Neuronal stem cell (in vitro differentiated cells): ENCODE measurements around the gene PTPN21.

Experiments
- DNase-seq: peaks from one replicate; pipeline ENCODE4 v3.0.0-alpha.2; 2013; ENCODE audit warnings: low spot score
- H2AFZ ChIP-seq: one replicate; pipeline ENCODE4 v1.6.1; 2013; ENCODE audit warnings: mild to moderate bottlenecking, low read length, inconsistent platforms
- H2AK5ac ChIP-seq: 2 replicates; pipeline ENCODE4 v1.6.1; 2013; ENCODE audit warnings: low read depth, mild to moderate bottlenecking, inconsistent platforms, low read length, moderate library complexity, mixed read lengths
- H2BK120ac ChIP-seq: 2 replicates; pipeline ENCODE4 v1.6.1; 2013; ENCODE audit warnings: low read depth, mild to moderate bottlenecking, inconsistent platforms, low read length, moderate library complexity, mixed read lengths
- H2BK12ac ChIP-seq: one replicate; pipeline ENCODE4 v1.6.1; 2013; ENCODE audit warnings: low read length, inconsistent platforms
- H2BK15ac ChIP-seq: 2 replicates; pipeline ENCODE4 v1.6.1; 2013; ENCODE audit warnings: mild to moderate bottlenecking, low read length, inconsistent platforms, mixed read lengths
- H2BK5ac ChIP-seq: one replicate; pipeline ENCODE4 v1.6.1; 2013; ENCODE audit warnings: inconsistent platforms, mild to moderate bottlenecking, low read length, moderate library complexity
- H3K14ac ChIP-seq: one replicate; pipeline ENCODE4 v1.6.1; 2013; ENCODE audit warnings: low read length, inconsistent platforms
- H3K18ac ChIP-seq: 2 replicates; pipeline ENCODE4 v1.6.1; 2013; ENCODE audit warnings: low read length, inconsistent platforms
- H3K23ac ChIP-seq: 2 replicates; pipeline ENCODE4 v1.6.1; 2013; ENCODE audit warnings: low read depth, mild to moderate bottlenecking, mixed read lengths, low read length, inconsistent platforms; ENCODE audit not compliant: poor library complexity
- H3K27ac ChIP-seq: replicated peaks from 3 replicates; pipeline ENCODE4 v1.5.1; 2013; ENCODE audit warnings: low read length, inconsistent platforms
- H3K27me3 ChIP-seq, 3 experiments: 2 replicates each; pipeline ENCODE4 v1.6.1; 2013; ENCODE audit warnings: low read length in 3 of 3, mild to moderate bottlenecking in 2 of 3, inconsistent platforms in 1 of 3, low read depth in 1 of 3, mixed read lengths in 1 of 3, moderate library complexity in 1 of 3; ENCODE audit not compliant: control insufficient read depth in 3 of 3, insufficient read depth in 3 of 3
- H3K36me3 ChIP-seq, 2 donors: replicated peaks in 1 of 2; 2 replicates each; pipeline ENCODE4 v1.6.1; 2013; ENCODE audit warnings: low read length in 2 of 2; ENCODE audit not compliant: control insufficient read depth in 2 of 2, insufficient read depth in 2 of 2
- H3K4ac ChIP-seq: 2 replicates; pipeline ENCODE4 v1.6.1; 2013; ENCODE audit warnings: inconsistent platforms, mild to moderate bottlenecking, low read length, moderate library complexity
- H3K4me1 ChIP-seq, 2 donors: 1 replicate in 1 of 2; 2 replicates in 1 of 2; pipeline ENCODE4 v1.6.1; 2013; ENCODE audit warnings: low read length in 2 of 2, low read depth in 1 of 2; ENCODE audit not compliant: control insufficient read depth in 2 of 2, insufficient read depth in 1 of 2
- H3K4me2 ChIP-seq: one replicate; pipeline ENCODE4 v1.6.1; 2013; ENCODE audit warnings: mild to moderate bottlenecking, low read length, inconsistent platforms; ENCODE audit not compliant: insufficient read depth, poor library complexity, severe bottlenecking
- H3K4me3 ChIP-seq, 2 donors: 2 replicates each; pipeline ENCODE4 v1.5.1; 2013; ENCODE audit warnings: low read length in 2 of 2, mild to moderate bottlenecking in 2 of 2, inconsistent platforms in 1 of 2, moderate library complexity in 1 of 2
- H3K79me1 ChIP-seq: one replicate; pipeline ENCODE4 v1.6.1; 2013; ENCODE audit warnings: low read depth, mild to moderate bottlenecking, inconsistent platforms, low read length, moderate library complexity
- H3K9ac ChIP-seq: one replicate; pipeline ENCODE4 v1.6.1; 2013; ENCODE audit warnings: mild to moderate bottlenecking, low read depth, low read length, inconsistent platforms; ENCODE audit not compliant: poor library complexity
- H3K9me3 ChIP-seq, 2 donors: replicated peaks in 1 of 2; 2 replicates each; pipeline versions ENCODE3 to v1.6.1; 2013; ENCODE audit warnings: low read length in 2 of 2, mild to moderate bottlenecking in 2 of 2, inconsistent platforms in 1 of 2, low read depth in 1 of 2, mixed read lengths in 1 of 2, moderate library complexity in 1 of 2; ENCODE audit not compliant: control insufficient read depth in 2 of 2, insufficient read depth in 1 of 2
- H4K8ac ChIP-seq: one replicate; pipeline ENCODE4 v1.6.1; 2013; ENCODE audit warnings: low read depth, mild to moderate bottlenecking, inconsistent platforms, low read length, moderate library complexity
- H4K91ac ChIP-seq: one replicate; pipeline ENCODE4 v1.6.1; 2013; ENCODE audit warnings: low read length, low read depth, mild to moderate bottlenecking, inconsistent platforms; ENCODE audit not compliant: poor library complexity
- WGBS, 2 donors: extraction: QIAGEN DNeasy Blood & Tissue Kit; methylation state at CpG; one replicate each; pipeline ENCODE4 v1.1.7; 2013; ENCODE audit warnings: missing lambda C conversion rate in 2 of 2, mixed read lengths in 1 of 2; ENCODE audit not compliant: insufficient read length in 2 of 2, insufficient replicate concordance in 1 of 2; ENCODE audit errors: extremely low coverage in 2 of 2; 5-methylcytosine and 5-hydroxymethylcytosine counted together

The PTPN21 gene

GRCh38 chr14:88553886-88554456 is 836 bp downstream of the PTPN21 start:
- H3K23ac ChIP-seq = no peak overlapping the region
- peaks cover 4% of the 10 kb centered on the region for H3K79me1 ChIP-seq
- no peak overlapping the region for H3K9ac ChIP-seq
- H3K4me2 ChIP-seq = peak overlapping the region; percentile 43
- H4K91ac ChIP-seq = no peak overlapping the region
- H3K4me3 ChIP-seq = peak overlapping the region; percentile 68 to 94
- peak overlapping the region; percentile 75 for H3K27ac ChIP-seq
- no peak overlapping the region for H2BK15ac ChIP-seq
- H2AFZ ChIP-seq = peak overlapping the region; percentile 100
- H3K4ac ChIP-seq = no peak overlapping the region
- no peaks in the 10 kb centered on the region for H3K9me3 ChIP-seq
- WGBS, 2 donors = no CpG with 5 or more reads among the region's 19 CpGs
- H2BK12ac ChIP-seq = no peak overlapping the region
- no peak overlapping the region for H4K8ac ChIP-seq
- H3K4me1 ChIP-seq = peaks cover 5 to 10% of the 10 kb centered on the region in 2 donors
- H3K18ac ChIP-seq = no peak overlapping the region
- no peak overlapping the region for H2BK120ac ChIP-seq
- no peak overlapping the region for H2BK5ac ChIP-seq
- no peaks in the 10 kb centered on the region for H3K27me3 ChIP-seq
- peaks cover 3 to 17% of the 10 kb centered on the region in 2 donors for H3K36me3 ChIP-seq
- no peak overlapping the region for H2AK5ac ChIP-seq
- H3K14ac ChIP-seq = no peak overlapping the region
- no peak for DNase-seq

GRCh38 chr14:88552876-88553275 is 1.9 kb downstream of the PTPN21 start:
- Histone ChIP-seq H3K18ac (no peak overlapping the region), H3K9me3 (no peaks in the 10 kb centered on the region), H3K27ac (no peak overlapping the region), H3K4me3 (no peak overlapping the region), H3K23ac (no peak overlapping the region), H2BK12ac (no peak overlapping the region), H4K8ac (no peak overlapping the region), H3K27me3 (no peaks in the 10 kb centered on the region), H2BK5ac (no peak overlapping the region), H3K36me3 (peaks cover 9 to 28% of the 10 kb centered on the region in 2 donors), H2BK15ac (no peak overlapping the region), H3K4ac (no peak overlapping the region), H2BK120ac (no peak overlapping the region), H2AK5ac (no peak overlapping the region), H3K14ac (no peak overlapping the region), H4K91ac (no peak overlapping the region), H3K4me1 (peaks cover 5 to 10% of the 10 kb centered on the region in 2 donors), H3K9ac (no peak overlapping the region), H2AFZ (no peak overlapping the region), H3K4me2 (no peak overlapping the region), H3K79me1 (peaks cover 4% of the 10 kb centered on the region)
- no CpG with 5 or more reads among the region's 2 CpGs for WGBS, 2 donors
- DNase-seq = no peak

GRCh38 chr14:88551980-88552431 is 2.8 kb downstream of the PTPN21 start:
- no peak overlapping the region for H3K27ac ChIP-seq

GRCh38 chr14:88551094-88551870 is 3.5 kb downstream of the PTPN21 start:
- H3K18ac ChIP-seq = peak overlapping the region; percentile 69
- H2AFZ ChIP-seq = peak overlapping the region; percentile 92
- peak overlapping the region; percentile 47 for H2AK5ac ChIP-seq
- H3K23ac ChIP-seq = peak overlapping the region; percentile 5
- peak overlapping the region; percentile 15 for H2BK5ac ChIP-seq
- no CpG with 5 or more reads among the region's 50 CpGs for WGBS, 2 donors
- peaks cover 6% of the 10 kb centered on the region for H3K79me1 ChIP-seq
- DNase-seq = peak; percentile 73
- no peak overlapping the region for H3K4ac ChIP-seq
- H3K9me3 ChIP-seq = no peaks in the 10 kb centered on the region
- no peaks in the 10 kb centered on the region for H3K27me3 ChIP-seq
- no peak overlapping the region for H4K8ac ChIP-seq
- H3K14ac ChIP-seq = no peak overlapping the region
- H4K91ac ChIP-seq = no peak overlapping the region
- peaks cover 5 to 10% of the 10 kb centered on the region in 2 donors for H3K4me1 ChIP-seq
- H3K4me3 ChIP-seq = peak overlapping the region; percentile 53 to 74
- H2BK120ac ChIP-seq = no peak overlapping the region
- H3K36me3 ChIP-seq = peaks cover 15 to 43% of the 10 kb centered on the region in 2 donors
- no peak overlapping the region for H2BK15ac ChIP-seq
- no peak overlapping the region for H3K9ac ChIP-seq
- H3K4me2 ChIP-seq = peak overlapping the region; percentile 60
- no peak overlapping the region for H2BK12ac ChIP-seq
- H3K27ac ChIP-seq = no peak overlapping the region

More at GRCh38 chr14:88551980-88552431, 2.8 kb downstream of the PTPN21 start:
- H3K9ac ChIP-seq = no peak overlapping the region
- H4K91ac ChIP-seq = no peak overlapping the region
- H2AK5ac ChIP-seq = peak overlapping the region; percentile 47
- no peak overlapping the region for H3K4ac ChIP-seq
- H3K4me2 ChIP-seq = peak overlapping the region; percentile 60
- no peaks in the 10 kb centered on the region for H3K27me3 ChIP-seq
- H3K23ac ChIP-seq = no peak overlapping the region
- peaks cover 15 to 36% of the 10 kb centered on the region in 2 donors for H3K36me3 ChIP-seq
- no peak for DNase-seq
- no peak overlapping the region for H2BK15ac ChIP-seq
- no peak overlapping the region for H3K18ac ChIP-seq
- no peak overlapping the region for H2BK120ac ChIP-seq
- peak overlapping the region; percentile 53 to 74 for H3K4me3 ChIP-seq
- H3K9me3 ChIP-seq = no peaks in the 10 kb centered on the region
- H2BK12ac ChIP-seq = no peak overlapping the region
- no peak overlapping the region for H4K8ac ChIP-seq
- peaks cover 5 to 10% of the 10 kb centered on the region in 2 donors for H3K4me1 ChIP-seq
- H3K79me1 ChIP-seq = peaks cover 6% of the 10 kb centered on the region
- peak overlapping the region; percentile 15 for H2BK5ac ChIP-seq
- H2AFZ ChIP-seq = peak overlapping the region; percentile 92
- no CpG with 5 or more reads among the region's 23 CpGs for WGBS, 2 donors
- H3K14ac ChIP-seq = no peak overlapping the region
